ENCODE results near the gene ACTR3C. TPM values are rescaled to one million over a fixed set of nuclear protein-coding genes. Genes with fewer than 3 reads are reported as not detected.
A peak's percentile ranks its signal among the peaks of the same experiment; 100 is the strongest.

The ACTR3C gene
- 10 to 100 TPM in 3 of 5 donors, 1 to 10 TPM in 2; 2.3 to 68.7 (median 16.2) TPM for total RNA-seq
- polyA plus RNA-seq: 10 to 100 TPM in 1 of 3 donors, 1 to 10 TPM in 2; 3.1 to 10.1 (median 7.0) TPM
- long read RNA-seq, donor 1, full-length matches to known transcripts: 2 of 2 reads
- long read RNA-seq, donor 1, partial matches to known transcripts: 0 of 2 reads
- long read RNA-seq, donor 1, other reads (novel, unspliced or antisense): 0 of 2 reads
- long read RNA-seq, donor 2: 0 reads
- long read RNA-seq, donor 3, full-length matches to known transcripts: 1 of 1 reads
- long read RNA-seq, donor 3, partial matches to known transcripts: 0 of 1 reads
- long read RNA-seq, donor 3, other reads (novel, unspliced or antisense): 0 of 1 reads
- long read RNA-seq, donor 4: 0 reads
- long read RNA-seq, donor 5: 0 reads
- long read RNA-seq, donor 6, full-length matches to known transcripts: 1 of 1 reads
- long read RNA-seq, donor 6, partial matches to known transcripts: 0 of 1 reads
- long read RNA-seq, donor 6, other reads (novel, unspliced or antisense): 0 of 1 reads
- long read RNA-seq, donor 7: 0 reads
- long read RNA-seq, donor 8, full-length matches to known transcripts: 2 of 2 reads
- long read RNA-seq, donor 8, partial matches to known transcripts: 0 of 2 reads
- long read RNA-seq, donor 8, other reads (novel, unspliced or antisense): 0 of 2 reads
- long read RNA-seq, donor 9, full-length matches to known transcripts: 2 of 2 reads
- long read RNA-seq, donor 9, partial matches to known transcripts: 0 of 2 reads
- long read RNA-seq, donor 9, other reads (novel, unspliced or antisense): 0 of 2 reads
- long read RNA-seq, donor 10: 0 reads

DNA sequence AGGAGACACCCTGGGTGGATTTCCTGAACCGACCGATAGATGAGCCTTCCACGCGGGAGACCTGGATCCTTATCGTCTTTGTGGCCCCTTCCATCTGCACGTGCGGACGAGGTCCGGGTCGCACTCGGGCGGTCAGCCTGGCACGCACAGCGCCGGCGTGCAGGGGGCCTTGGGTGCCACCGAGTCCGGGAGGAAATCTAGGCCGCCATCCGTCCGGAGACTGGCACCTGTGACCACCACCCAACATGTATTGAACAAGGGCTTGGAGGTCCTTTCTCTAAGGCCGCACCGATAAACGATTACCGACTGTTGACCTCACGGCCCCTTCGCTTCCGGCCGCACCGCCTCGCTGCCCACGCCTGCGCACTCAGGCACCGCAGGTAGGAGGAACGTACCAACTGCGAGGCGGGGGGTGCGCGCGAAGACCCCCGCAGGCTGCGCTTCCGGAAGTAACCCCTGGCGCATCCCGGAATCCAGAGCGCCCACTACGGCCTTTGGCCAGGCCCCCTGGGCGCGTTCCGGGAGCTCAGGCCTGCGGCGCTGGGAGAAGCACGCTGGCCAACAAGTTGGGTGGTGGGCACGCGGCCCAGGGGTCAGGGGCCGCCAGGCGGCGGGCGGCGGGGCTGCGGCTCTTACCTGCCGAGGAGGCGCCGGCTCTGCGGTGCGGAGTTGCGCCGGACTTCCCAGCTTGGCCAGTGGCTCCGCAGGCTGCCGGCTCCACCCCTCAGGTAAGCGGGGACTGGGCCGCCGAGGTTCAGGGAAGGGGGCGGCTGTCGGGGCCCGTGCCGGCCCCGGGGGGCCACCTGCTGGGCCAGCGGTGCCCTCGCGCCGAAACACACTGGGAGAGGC lies at the start of gene ACTR3C, which contains the start of gene LRRC61:
ACTR3C (minus strand) TSS at position 713 of the 849 bp plus-strand sequence. CDS start 28,249 bp downstream, outside the sequence.
LRRC61 (plus strand) TSS at position 523 of the 849 bp plus-strand sequence. CDS start 13,507 bp downstream, outside the sequence.
- Histone ChIP-seq H3K36me3 (peaks cover 0 to 25% (median 20%) of the 10 kb centered on the region in 4 donors), H3K4me3 (peak within 1 kb of the TSS; percentile 56 to 70 (median 64)), H3K9me3 (no peaks in the 10 kb centered on the region), H3K27ac (peak within 1 kb of the TSS; percentile 86 to 96 (median 94)), H3K4me1 (peaks cover 26 to 46% (median 34%) of the 10 kb centered on the region in 4 donors), H3K27me3 (no peaks in the 10 kb centered on the region)
- WGBS, 5 donors: 4 to 22% (median 4%) methylated on average over 26 to 82 of the region's 82 CpGs
- DNase-seq: peak; percentile 75 to 92
- intact Hi-C loops (cut with DNase I; ENCODE audit: low total_unique reads): no loop called here
- TF ChIP-seq, protein P1, sequence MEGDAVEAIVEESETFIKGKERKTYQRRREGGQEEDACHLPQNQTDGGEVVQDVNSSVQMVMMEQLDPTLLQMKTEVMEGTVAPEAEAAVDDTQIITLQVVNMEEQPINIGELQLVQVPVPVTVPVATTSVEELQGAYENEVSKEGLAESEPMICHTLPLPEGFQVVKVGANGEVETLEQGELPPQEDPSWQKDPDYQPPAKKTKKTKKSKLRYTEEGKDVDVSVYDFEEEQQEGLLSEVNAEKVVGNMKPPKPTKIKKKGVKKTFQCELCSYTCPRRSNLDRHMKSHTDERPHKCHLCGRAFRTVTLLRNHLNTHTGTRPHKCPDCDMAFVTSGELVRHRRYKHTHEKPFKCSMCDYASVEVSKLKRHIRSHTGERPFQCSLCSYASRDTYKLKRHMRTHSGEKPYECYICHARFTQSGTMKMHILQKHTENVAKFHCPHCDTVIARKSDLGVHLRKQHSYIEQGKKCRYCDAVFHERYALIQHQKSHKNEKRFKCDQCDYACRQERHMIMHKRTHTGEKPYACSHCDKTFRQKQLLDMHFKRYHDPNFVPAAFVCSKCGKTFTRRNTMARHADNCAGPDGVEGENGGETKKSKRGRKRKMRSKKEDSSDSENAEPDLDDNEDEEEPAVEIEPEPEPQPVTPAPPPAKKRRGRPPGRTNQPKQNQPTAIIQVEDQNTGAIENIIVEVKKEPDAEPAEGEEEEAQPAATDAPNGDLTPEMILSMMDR (IDR thresholded peaks at IDR 0.05): peak in 1 of 7 experiments; percentile 10
- TF ChIP-seq EP300 (IDR thresholded peaks at IDR 0.05): no peak
- TF ChIP-seq POLR2A (IDR thresholded peaks at IDR 0.05): no peak
- peak in 2 of 3 donors; percentile 60 to 79 for TF ChIP-seq POLR2AphosphoS5 (IDR thresholded peaks at IDR 0.05)

DNA sequence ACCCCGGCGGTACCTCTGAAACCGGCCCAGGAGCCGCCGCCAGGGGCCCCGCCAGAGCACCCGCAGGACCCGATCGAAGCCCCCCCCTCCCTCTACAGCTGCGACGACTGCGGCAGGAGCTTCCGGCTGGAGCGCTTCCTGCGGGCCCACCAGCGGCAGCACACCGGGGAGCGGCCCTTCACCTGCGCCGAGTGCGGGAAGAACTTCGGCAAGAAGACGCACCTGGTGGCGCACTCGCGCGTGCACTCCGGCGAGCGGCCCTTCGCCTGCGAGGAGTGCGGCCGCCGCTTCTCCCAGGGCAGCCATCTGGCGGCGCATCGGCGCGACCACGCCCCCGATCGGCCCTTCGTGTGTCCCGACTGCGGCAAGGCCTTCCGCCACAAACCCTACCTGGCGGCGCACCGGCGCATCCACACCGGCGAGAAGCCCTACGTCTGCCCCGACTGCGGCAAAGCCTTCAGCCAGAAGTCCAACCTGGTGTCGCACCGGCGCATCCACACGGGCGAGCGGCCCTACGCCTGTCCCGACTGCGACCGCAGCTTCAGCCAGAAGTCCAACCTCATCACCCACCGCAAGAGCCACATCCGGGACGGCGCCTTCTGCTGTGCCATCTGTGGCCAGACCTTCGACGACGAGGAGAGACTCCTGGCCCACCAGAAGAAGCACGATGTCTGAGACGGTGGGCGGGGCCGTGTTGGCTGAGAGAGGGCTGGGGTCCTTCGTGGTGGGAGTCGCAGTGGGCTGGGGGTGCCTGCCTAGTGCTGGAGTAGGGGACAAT lies 49.1 kb upstream of the ACTR3C start:
- WGBS, 5 donors: 70 to 89% (median 86%) methylated on average over 22 to 79 of the region's 79 CpGs
- peak overlapping the region in 1 of 4 donors; percentile 5 for H3K4me3 ChIP-seq
- intact Hi-C loops (cut with DNase I; ENCODE audit: low total_unique reads): no loop called here
- H3K27me3 ChIP-seq: no peaks in the 10 kb centered on the region
- DNase-seq: no peak
- H3K36me3 ChIP-seq: peaks cover 29 to 49% (median 42%) of the 10 kb centered on the region in 4 donors
- H3K4me1 ChIP-seq: peaks cover 31 to 79% (median 69%) of the 10 kb centered on the region in 4 donors
- TF ChIP-seq, protein P1 (IDR thresholded peaks at IDR 0.05): no peak
- no peak for TF ChIP-seq POLR2AphosphoS5 (IDR thresholded peaks at IDR 0.05)
- TF ChIP-seq EP300 (IDR thresholded peaks at IDR 0.05): no peak
- no peak for TF ChIP-seq POLR2A (IDR thresholded peaks at IDR 0.05)
- H3K27ac ChIP-seq: peak overlapping the region in 3 of 5 donors; percentile 15 to 55 (median 26)
- H3K9me3 ChIP-seq: no peaks in the 10 kb centered on the region

DNA sequence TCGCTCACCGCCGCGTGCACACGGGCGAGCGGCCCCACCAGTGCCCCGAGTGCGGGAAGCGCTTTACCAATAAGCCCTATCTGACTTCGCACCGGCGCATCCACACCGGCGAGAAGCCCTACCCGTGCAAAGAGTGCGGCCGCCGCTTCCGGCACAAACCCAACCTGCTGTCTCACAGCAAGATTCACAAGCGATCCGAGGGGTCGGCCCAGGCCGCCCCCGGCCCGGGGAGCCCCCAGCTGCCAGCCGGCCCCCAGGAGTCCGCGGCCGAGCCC lies 48.6 kb upstream of the ACTR3C start:
- no peaks in the 10 kb centered on the region for H3K9me3 ChIP-seq
- no peak for TF ChIP-seq POLR2AphosphoS5 (IDR thresholded peaks at IDR 0.05)
- TF ChIP-seq EP300 (IDR thresholded peaks at IDR 0.05): no peak
- TF ChIP-seq, protein P1 (IDR thresholded peaks at IDR 0.05): no peak
- no peak for TF ChIP-seq POLR2A (IDR thresholded peaks at IDR 0.05)
- intact Hi-C loops (cut with DNase I; ENCODE audit: low total_unique reads): no loop called here
- H3K4me3 ChIP-seq: peak overlapping the region in 1 of 4 donors; percentile 5
- no peaks in the 10 kb centered on the region for H3K27me3 ChIP-seq
- DNase-seq: no peak
- H3K36me3 ChIP-seq: peaks cover 29 to 49% (median 42%) of the 10 kb centered on the region in 4 donors
- no peak overlapping the region for H3K27ac ChIP-seq
- WGBS, 5 donors: 90 to 98% (median 94%) methylated on average over 17 to 30 of the region's 30 CpGs
- peaks cover 31 to 79% (median 65%) of the 10 kb centered on the region in 4 donors for H3K4me1 ChIP-seq

Data from stomach (tissue), 19 donors.